IPS-NIHi7 (cell line): ENCODE results near the gene ATXN7.

ENCODE experiments used
- DNase-seq: peaks from one replicate; pipeline ENCODE4 v3.0.0; 2012; ENCODE audit warnings: mixed read lengths; ENCODE audit errors: extremely low spot score

Gene ATXN7

DNA sequence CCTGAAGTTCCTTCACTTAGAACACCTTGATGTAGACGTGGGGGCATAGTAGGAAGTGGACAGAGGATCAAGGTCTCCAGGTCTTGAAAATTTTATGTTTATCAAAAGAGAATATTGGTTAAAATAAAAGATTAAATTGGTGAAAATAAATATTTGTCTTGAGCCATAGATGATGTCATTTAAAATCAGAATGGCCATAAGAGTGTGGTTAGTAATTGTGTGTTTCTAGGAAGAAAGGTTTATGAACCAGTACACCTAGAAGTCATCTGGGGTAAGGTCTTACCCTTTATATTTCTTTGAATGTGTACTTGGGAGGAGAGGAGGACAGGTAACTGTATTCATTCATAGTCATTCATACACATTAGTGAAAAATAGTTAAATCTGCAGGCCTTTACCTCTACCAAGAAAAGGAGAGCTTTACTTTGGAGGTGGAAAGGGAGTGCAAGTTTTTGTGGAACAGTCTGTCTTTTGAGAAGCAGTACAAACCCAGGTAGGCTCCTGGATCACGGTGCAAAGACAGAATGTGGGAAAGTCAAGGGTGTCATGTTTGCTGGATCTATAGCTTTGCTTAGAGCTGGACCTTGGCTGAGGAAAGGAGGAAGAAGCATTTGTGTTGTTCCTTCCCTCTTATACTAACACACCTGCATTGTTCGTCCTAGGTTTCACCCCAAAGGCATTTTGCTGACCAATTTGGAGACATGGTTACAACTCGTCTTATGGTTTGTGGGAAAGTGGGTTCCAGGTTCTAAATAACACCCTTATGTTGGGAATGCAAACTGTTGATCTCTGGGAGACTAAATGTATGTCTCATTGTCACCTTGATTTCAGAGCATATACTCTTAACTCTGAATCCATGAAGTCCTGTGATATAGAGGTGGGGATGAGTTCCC, 42.3 kb downstream of the ATXN7 start:
- no peak for DNase-seq

DNA sequence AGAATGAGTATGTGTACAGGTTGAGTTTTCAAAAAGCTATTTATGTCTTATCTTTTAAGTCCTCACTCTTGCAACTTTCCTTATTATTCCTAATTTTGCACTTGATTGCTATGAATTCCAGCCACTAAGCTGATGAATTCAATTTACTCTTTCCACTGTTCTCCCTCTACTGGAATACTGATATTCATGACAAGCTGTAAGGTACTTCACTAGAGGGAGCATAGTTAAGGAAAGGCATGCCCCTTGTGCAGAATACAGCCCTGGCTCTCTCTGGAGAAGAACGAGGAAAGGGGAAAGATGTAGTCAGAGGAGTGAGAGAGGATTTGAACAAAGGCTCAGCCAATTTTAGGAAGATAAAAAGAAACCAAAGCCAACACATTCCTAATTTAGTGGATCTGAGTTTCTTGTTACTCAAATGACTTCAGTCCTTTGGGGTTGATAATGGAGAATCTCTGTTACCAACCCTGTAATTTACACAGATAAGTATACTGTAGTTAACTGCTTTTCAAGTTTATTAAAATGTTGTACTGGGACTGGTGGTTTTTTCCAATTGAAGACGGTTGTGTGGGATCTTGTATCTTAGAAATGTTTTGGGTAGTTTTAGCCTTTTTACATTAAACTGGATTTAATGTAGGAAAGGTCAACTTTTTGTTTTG, 44.5 kb downstream of the ATXN7 start:
- peak; percentile 24 for DNase-seq

DNA sequence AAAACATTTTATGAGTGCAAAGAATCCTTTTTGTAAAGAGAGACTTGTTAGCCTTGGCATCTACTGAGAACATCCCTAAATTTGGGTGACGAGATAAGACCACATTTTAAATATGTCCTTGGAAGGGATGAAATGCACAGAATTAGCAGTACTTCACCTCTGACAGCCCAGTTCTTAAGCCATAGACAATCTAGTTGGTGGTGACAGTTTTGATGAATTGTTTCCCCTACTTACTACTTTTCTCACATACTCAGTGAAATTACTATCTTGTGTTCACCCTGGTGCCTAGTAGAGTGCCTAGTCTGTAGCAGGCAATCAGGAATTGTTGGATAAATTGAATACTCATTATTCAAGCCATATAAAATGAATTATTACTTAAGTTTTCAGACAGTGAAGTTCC, 45.1 kb downstream of the ATXN7 start:
- DNase-seq: no peak

DNA sequence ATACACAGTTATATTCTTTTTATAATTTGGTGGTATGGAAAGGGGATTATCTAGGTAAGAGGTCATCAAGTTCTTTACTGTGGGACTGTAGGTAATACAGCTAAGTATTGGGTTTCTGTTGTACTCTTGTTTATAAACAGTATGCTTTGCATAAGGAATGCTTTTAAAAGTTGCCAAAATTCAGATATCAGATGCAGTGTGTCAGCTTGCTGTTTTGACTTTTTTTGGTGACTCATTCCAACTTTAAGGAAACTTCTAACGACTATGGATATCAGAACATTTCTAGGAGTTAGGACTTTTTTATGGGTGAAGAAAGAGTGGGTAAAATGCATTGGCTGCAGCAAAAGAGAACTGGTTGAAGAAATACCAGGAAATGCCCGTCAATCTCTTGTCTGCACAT, 45.8 kb downstream of the ATXN7 start:
- DNase-seq: no peak

DNA sequence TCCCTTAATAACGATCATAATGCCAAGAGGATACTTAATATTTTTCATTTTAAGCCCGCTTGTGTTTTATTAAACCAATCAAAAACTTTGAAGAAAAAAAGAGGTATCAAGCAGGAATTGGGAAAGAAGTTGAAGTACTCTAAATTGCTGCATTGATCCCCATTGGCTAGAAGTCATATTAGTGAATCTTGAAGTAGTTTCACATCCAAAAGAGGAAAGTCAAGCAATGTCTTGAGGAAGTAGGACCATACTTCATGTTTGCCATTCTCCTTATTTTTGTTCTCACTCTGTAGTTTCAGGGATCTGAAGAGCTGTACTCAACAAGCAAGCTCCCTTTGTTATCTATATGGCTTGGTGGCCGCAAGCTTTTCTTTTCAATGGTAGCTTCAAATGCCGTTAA, 46.3 kb downstream of the ATXN7 start:
- DNase-seq: no peak

DNA sequence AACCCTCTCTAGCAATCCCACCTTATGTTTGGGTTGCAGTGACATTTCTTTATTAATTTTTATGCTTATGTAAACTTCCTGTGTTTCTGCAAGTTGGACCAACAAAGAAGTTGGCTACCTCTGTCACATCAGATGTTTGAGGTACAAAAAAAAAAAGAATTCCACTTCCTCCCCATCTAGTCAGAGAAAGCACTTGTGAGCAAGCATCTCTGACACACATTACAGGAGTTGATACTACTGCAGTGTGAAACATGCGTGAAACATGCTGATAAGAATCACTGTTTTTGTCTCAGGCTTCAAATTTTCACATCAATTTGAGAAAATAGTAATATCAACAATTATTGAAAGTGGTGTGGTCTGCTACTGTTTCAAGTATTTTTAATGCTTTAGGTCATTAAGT, 47.2 kb downstream of the ATXN7 start:
- no peak for DNase-seq

DNA sequence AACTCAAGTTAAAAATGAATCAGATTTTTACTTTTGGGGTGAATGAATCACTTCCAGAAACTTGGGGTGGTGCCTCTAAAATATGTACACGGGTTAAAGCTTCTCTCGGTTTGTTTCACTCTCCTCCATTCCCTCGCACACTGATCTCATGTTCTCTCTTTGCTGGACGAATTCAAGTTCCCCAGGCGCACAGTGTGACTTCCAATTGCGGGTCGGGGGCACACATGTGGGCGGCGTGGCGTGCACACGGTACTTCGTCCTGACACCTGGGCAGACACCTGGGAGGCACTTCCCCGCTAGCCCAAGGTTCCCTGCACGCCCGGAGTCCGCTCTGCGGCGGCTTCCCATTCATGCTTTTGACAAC, 47.8 kb downstream of the ATXN7 start:
- no peak for DNase-seq

DNA sequence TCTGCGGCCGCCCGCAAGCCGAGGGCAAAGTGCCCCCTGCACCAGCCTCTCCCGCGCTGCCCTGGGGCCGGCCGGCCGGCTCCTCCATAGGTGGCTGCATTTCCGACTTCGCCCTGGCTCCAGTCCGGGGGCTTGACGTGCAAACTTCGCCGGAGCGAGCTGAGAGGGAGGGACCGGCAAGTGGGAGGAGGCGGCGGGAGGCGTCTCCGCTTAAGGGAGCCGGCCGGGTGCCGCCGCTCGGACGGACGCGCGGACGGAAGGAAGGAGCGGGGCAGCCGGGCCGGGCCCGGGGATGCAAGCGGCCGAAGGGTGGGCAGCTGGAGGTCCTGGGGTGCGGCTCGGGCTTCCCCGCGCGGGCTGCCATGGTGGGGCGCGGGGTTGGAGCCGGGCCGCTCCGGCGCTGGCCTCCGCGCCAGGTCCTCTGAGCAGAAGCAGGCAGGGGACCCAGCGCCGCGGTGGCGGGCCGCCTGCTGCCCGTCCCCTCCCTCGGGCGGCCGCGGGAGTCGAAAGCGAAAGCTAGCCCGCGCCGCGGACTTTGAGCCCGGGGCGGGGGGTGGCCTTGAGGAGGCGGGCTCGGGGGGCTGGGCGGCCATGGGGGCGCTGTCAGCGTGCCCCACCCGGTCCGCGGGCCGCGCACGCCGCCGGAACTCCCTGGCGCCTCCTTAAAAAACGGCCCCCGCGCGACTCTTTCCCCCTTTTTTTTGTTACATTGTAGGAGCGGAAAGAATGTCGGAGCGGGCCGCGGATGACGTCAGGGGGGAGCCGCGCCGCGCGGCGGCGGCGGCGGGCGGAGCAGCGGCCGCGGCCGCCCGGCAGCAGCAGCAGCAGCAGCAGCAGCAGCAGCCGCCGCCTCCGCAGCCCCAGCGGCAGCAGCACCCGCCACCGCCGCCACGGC, 48.5 kb downstream of the ATXN7 start, which contains the start of gene SCAANT1:
Gene SCAANT1 (minus strand): TSS at position 511 of the 895 bp plus-strand sequence.
- DNase-seq: peak; percentile 83

DNA sequence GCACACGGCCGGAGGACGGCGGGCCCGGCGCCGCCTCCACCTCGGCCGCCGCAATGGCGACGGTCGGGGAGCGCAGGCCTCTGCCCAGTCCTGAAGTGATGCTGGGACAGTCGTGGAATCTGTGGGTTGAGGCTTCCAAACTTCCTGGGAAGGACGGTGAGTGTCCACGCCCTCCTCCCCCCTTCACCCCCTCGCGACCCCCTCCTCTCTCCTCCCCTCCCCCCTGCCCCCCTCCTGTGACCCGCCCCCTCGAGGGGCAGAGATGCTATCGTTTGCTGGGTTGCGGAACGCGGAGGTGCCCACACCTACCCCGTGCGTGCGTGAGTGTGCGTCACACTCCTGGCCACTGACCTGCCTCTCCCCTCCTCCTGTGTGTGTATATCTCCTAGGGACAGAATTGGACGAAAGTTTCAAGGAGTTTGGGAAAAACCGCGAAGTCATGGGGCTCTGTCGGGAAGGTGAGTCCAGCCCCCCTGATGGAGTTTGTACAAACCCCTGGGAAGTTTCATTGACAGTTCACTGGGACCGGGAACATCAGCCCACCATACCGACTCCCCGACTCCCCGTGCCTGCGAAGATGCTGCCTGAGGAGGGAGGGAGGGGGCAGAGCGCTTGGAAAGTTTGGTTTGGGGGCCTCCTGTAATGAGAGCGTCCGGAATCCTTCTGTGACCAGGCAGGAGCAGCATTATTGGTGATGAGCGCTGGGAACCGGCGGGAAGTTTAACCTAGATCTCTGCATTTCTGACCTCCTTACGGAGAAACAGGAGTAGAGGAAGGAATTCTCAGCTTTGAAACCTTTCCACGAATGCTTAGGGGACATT, 49.3 kb downstream of the ATXN7 start:
- peak; percentile 53 for DNase-seq

DNA sequence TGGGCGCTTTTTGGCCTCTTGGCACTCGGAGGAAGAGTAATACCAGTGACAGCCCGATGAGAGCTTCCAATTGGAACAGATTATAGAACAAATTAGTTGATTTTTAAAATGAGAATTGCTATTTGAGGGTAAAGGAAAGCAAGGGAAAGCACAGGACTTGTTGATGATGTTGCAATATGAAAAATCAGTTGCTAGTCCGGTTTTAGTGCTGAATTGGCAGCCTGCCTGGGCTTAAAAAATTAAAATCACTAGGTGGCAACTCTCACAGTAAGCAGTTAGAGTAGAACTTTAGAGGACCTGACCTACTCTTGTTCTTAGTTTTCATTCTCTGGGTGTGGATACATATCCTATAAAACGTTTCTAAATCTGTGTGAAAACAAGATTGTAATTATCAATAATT, 50.6 kb downstream of the ATXN7 start:
- DNase-seq: no peak

DNA sequence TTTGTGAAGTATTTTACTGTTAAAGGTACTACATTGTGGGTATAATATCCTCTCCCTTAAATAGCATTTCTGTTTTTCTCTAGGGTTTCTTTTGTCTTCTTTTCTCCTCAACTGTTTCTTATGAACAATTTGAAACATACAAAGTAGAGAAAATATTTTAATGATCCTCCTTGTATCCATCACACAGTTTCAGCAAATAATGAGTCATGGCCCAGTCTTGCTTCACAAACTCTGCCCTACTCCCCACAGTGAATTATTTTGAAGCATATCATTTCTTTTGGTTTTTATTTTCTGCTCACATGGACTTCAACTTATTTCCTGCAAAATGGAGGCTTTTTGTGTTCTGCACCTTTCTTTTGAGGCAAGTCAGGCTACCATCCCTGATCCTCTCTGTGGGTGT, 54.7 kb downstream of the ATXN7 start:
- no peak for DNase-seq

DNA sequence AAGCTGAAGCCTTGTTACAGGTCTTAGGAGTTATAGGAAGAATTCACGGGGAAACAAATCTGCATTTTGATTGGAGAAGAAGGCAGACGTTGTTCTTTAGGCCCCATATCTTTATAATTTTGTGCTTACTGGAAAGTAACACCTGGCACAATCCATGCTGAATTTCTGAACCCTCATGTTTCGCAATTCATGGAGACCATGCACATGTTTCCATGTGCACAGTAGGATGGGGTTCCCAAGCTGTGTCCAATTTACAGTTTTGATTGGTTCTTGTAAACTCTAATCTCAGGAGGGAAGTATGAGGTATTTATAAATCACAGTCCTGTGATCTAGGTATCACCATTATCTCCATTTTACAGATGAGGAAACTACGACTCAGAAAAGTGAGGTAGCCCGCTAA, 56.3 kb downstream of the ATXN7 start:
- DNase-seq: no peak

DNA sequence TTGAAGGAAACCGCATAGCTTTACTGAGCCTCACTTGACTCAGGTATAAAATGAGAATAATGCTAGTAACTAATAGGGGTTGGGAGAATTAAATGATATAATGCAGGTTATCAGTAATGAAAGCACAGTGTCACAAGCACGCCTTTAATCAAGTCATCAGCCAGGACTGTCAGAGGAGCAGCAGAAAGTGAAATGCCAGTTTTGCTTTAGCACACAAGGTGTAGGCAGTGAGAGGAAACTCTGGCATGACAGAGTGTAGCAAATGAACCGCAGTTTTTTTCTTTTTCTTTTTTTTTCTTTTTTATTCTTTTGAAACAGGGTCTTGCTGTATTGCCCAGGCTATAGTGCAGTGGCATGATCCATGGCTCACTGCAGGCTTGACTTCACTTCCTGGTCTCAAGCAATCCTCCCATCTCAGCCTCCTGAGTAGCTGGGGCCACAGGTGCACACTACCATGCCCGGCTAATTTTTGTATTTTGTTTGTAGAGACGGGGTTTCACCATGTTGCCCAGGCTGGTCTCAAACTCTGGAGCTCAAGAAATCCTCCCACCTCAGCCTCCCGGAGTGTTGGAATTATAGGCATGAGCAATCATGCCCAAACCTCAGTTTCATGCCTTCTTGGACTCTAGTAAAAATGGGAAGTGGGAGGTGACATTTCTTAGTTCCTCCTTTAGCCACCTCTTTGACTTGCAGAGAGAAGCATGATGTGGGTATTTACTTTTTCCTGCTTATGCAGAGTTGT, 58.2 kb downstream of the ATXN7 start:
- DNase-seq: no peak

DNA sequence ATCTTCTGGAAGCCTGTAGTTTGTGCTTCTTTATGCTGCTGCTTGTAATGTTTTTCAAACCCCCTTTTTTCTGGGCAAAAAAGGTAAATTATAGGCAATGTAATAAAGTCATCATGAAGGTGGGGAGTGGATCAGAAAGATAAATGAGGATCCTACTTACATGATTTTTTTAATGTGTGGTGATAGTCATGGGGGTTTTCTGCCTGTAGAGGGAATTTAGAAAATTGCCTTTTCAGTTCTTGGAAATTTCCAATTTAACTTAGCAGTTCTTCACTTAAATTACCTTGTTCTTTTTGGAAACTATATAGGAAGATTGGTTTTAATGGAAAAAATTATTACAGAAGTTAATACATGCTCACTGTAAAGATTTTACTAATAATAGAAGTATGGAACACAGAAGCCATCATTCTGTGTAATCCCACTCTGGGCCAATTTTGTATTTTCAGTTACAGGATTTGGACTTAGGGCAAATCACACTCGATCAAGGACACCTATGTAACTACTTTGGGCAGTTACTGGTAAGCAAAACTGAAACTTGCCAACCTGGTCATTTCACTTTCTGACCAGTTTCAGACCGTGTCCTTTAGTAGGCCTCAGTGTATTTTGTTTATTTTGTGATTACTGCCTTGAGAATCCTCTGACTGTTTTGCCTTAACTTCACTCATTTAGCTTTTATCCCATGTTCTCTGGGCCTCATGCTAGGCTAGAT, 59.0 kb downstream of the ATXN7 start:
- no peak for DNase-seq

DNA sequence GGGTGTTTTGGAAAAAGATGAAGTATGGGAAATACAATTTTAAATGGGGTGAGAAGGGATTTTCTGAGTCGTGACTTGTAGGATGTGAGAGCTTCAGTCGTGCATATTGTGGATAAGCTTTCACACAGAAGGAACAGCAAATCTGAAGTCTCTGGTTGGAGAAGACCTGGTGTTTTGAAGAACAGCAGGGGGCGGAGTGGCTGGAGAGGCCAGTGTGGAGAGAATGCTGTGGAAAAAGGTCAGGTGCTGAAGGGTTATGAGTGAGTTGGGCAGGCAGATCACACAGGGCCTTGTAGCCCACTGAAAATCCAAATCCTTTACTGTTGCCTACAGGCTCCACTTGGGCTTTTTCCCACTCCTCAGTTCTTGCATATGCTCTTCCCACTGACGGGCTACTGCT, 62.6 kb downstream of the ATXN7 start:
- DNase-seq: no peak

DNA sequence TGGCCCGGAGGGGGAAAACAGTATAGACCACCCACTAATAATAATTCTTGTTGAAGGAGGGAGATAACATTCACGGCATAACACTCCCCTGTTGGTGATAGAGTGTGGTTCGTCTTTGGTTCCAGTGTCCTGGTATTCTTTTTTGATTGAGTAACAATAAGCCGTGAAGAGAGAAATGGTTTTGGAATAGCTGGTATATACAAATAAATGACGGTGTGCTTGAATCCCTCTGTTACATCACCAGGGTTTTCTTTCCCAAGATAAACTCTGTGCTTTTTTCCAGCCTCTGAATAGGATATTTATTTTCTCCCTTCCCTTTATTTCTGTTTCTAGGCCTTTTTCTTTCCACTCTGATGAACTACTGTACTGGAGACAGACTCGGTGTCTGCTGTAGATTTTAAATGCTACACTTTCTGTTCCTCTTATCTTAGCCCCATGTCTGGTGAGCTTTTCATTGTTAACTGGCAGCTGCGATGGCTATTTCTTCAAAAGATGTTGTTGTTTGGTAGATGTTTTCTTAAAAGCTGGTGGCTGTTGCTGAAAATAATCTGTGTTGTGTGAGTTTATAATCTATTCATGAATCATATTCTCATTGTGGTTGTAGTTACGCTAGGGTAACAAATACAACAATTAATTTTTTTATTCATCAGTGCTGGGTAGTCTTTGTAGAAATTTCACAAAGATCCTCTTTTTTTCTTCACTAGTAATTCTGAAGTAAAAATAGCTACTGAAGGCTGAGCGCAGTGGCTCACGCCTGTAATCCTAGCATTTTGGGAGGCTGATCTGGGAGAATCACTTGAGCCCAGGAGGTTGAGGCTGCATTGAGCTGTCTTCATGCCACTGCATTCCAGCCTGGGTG, 64.0 kb downstream of the ATXN7 start:
- no peak for DNase-seq

DNA sequence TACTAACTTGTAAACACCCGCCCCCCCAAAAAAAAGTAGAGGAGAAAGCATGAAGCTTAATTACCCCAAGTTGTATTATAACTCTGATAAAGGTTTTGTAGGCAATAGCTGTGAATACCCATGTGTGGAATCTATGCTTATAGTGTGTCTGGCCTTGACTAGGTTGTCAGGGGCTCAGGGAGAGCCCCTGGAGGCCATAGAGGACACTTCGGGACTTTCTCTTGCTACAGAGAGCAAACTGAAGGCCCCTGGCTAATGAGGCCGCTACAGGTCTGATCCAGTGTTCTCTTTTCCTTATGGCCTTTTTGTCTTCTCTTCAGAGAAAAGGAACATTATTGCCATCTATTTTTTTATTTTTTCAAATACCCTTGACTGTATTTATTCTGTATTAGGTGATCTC, 67.6 kb downstream of the ATXN7 start:
- DNase-seq: peak; percentile 41

DNA sequence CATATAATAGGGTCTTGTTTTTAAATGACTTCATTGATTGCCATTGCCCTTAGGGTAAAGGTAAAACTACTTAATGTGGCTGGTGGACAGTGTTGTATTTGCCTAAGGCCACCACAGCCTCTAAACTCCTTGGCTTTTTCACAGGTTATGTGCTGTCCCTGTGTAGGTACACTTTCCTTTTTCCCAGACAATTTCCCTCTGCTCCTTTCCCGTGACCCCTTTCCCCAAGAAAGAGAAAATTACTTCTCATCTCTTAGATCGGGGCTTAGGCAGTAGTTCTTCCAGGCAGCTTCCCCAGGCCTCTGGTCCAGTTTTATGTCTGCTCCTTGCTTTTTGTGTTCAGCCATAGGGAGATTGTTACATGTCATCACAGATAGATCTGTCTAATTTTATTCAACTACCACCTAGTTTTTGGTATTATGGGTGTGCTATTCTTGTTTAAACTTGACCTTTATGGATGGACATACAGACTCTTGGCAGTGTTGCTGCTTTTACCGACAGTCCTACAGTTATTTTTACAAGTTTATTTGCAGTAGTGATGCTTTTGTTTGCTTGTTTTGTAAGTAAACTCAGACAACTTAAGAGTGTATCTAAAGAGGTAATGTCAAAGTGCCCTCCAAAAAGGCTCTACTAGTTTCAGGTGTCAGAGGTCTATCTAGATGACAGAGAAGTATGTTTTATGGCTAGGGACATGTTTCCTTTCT, 69.0 kb downstream of the ATXN7 start:
- DNase-seq: no peak
